Subcutaneous adipose tissue (tissue), 4 donors: ENCODE measurements around the gene GALE. TPM values are rescaled to one million over a fixed set of nuclear protein-coding genes. Genes with fewer than 3 reads are reported as not detected.

ENCODE experiments used
- CTCF ChIP-seq: fragments of 450-650 bp; IDR thresholded peaks from one replicate; pipeline ENCODE4 v1.5.1; 2016; ENCODE audit warnings: low read depth, mild to moderate bottlenecking, control low read depth, antibody characterized with exemption, moderate library complexity
- total RNA-seq, 4 donors: library from RNA; depleted of rRNA; stranded (reverse); fragments of >200 nt; gene quantifications; one replicate each; pipeline ENCODE4 v1.1.0, GENCODE V29; 2016

The GALE gene
- total RNA-seq, 4 donors from 2014 or later, result 11.9 to 15.8 (median 13.9) TPM

- no peak for TF ChIP-seq CTCF
Observed at GRCh38 chr1:23792151-23792945, 8.2 kb downstream of the GALE start.

- no peak for TF ChIP-seq CTCF
Observed at GRCh38 chr1:23791516-23792047, 9.0 kb downstream of the GALE start.

GRCh38 chr1:23790696-23791515 lies 9.6 kb downstream of the GALE start, which contains the start of gene LYPLA2:
Gene LYPLA2, plus strand, starts transcription at chr1:23791145. Its CDS starts 1,538 bp downstream, at chr1:23792683.
- no peak for TF ChIP-seq CTCF

- TF ChIP-seq CTCF, result no peak
Observed at GRCh38 chr1:23788695-23789094, 11.9 kb downstream of the GALE start.

- TF ChIP-seq CTCF, result no peak
Observed at GRCh38 chr1:23787701-23788100, 12.9 kb downstream of the GALE start.

- no peak for TF ChIP-seq CTCF
Observed at GRCh38 chr1:23784846-23785245, 15.7 kb downstream of the GALE start.

- TF ChIP-seq CTCF, result no peak
Observed at GRCh38 chr1:23779826-23780371, 20.7 kb downstream of the GALE start.
